ENCODE results near the gene CAPN2. TPM values are rescaled to one million over a fixed set of nuclear protein-coding genes. Genes with fewer than 3 reads are reported as not detected.
"Not testable (repeated sequence)": the region's sequence is repeated elsewhere in the genome, so short reads cannot be mapped to it uniquely, and the experiment has no call there.

CAPN2 gene
- polyA plus RNA-seq, 3 donors = 127 to 186 (median 182) TPM

- Histone ChIP-seq H3K79me2 (ENCODE audit: insufficient read depth, low read length) (peaks cover 42% of the 10 kb centered on the region), H3K36me3 (replicated peaks in 1 of 2; ENCODE audit: control insufficient read depth in 1 of 2, insufficient read depth in 2 of 2, low read length in 2 of 2) (peaks cover 62 to 80% of the 10 kb centered on the region in 2 donors), H3K4me1 (ENCODE audit: control insufficient read depth in 1 of 2, insufficient read depth in 2 of 2, low read length in 2 of 2) (no peaks in the 10 kb centered on the region), H3K9me3 (replicated peaks in 1 of 2; ENCODE audit: control insufficient read depth in 1 of 2, insufficient read depth in 1 of 2, low read length in 2 of 2) (no peaks in the 10 kb centered on the region), H3K4me3 (replicated peaks in 1 of 3; ENCODE audit: low read depth in 2 of 3, low read length in 3 of 3) (no peak overlapping the region), H3K27ac (ENCODE audit: low read depth in 1 of 2, low read length in 2 of 2) (no peak overlapping the region), H3K9ac (ENCODE audit: insufficient read depth, low read length, poor library complexity, severe bottlenecking) (no peak overlapping the region), H3K4me2 (replicated peaks; ENCODE audit: extremely low read depth, low read length, poor library complexity, severe bottlenecking) (no peak overlapping the region), H2AFZ (ENCODE audit: insufficient read depth, low read depth, low read length, poor library complexity, severe bottlenecking) (no peak overlapping the region), H3K27me3 (ENCODE audit: control insufficient read depth in 2 of 2, insufficient read depth in 2 of 2, low read length in 2 of 2) (no peaks in the 10 kb centered on the region), H4K20me1 (ENCODE audit: insufficient read depth, low read length) (peaks cover 81% of the 10 kb centered on the region)
- DNase-seq = no peak
- Mint-ChIP-seq H3K4me1 (no peaks in the 10 kb centered on the region), H3K36me3 (peaks cover 67 to 72% of the 10 kb centered on the region in 2 donors), H3K4me3 (no peak overlapping the region), H3K27me3 (ENCODE audit: low read depth in 3 of 3) (peaks cover 0 to under 1% (median 0%) of the 10 kb centered on the region in 3 donors), H3K27ac (peak overlapping the region in 4 of 7 donors; percentile 16 to 86 (median 38)), H3K9me3 (no peaks in the 10 kb centered on the region)
- TF ChIP-seq CTCF (IDR thresholded peaks at IDR 0.05) = no peak
- intact Hi-C loops (cut with micrococcal nuclease) = no loop called here
- WGBS (ENCODE audit: insufficient coverage) = 98% methylated on average over 7 of the region's 7 CpGs
Observed at GRCh38 chr1:223739366-223740037, 27.2 kb downstream of the CAPN2 start.

GRCh38 chr1:223740038-223740736 is 27.8 kb downstream of the CAPN2 start:
- peaks cover 69 to 73% of the 10 kb centered on the region in 2 donors for H3K36me3 Mint-ChIP-seq
- H3K27me3 Mint-ChIP-seq (ENCODE audit: low read depth in 3 of 3); H2AFZ ChIP-seq (ENCODE audit: insufficient read depth, low read depth, low read length, poor library complexity, severe bottlenecking); H3K27ac ChIP-seq (ENCODE audit: low read depth in 1 of 2, low read length in 2 of 2); H3K4me3 Mint-ChIP-seq; H3K9me3 ChIP-seq (replicated peaks in 1 of 2; ENCODE audit: control insufficient read depth in 1 of 2, insufficient read depth in 1 of 2, low read length in 2 of 2); H3K9me3 Mint-ChIP-seq; H3K4me3 ChIP-seq (replicated peaks in 1 of 3; ENCODE audit: low read depth in 2 of 3, low read length in 3 of 3); H3K4me2 ChIP-seq (replicated peaks; ENCODE audit: extremely low read depth, low read length, poor library complexity, severe bottlenecking); intact Hi-C loops (cut with micrococcal nuclease); H3K27me3 ChIP-seq (ENCODE audit: control insufficient read depth in 2 of 2, insufficient read depth in 2 of 2, low read length in 2 of 2); H3K9ac ChIP-seq (ENCODE audit: insufficient read depth, low read length, poor library complexity, severe bottlenecking); DNase-seq; H3K4me1 ChIP-seq (ENCODE audit: control insufficient read depth in 1 of 2, insufficient read depth in 2 of 2, low read length in 2 of 2); H3K4me1 Mint-ChIP-seq: not testable (repeated sequence)
- WGBS (ENCODE audit: insufficient coverage) = 97% methylated on average over 8 of the region's 10 CpGs
- H3K79me2 ChIP-seq (ENCODE audit: insufficient read depth, low read length) = peaks cover 37% of the 10 kb centered on the region
- peaks cover 79% of the 10 kb centered on the region for H4K20me1 ChIP-seq (ENCODE audit: insufficient read depth, low read length)
- peak overlapping the region in 2 of 7 donors; percentile 8 to 28 for H3K27ac Mint-ChIP-seq
- peaks cover 62 to 81% of the 10 kb centered on the region in 2 donors for H3K36me3 ChIP-seq (replicated peaks in 1 of 2; ENCODE audit: control insufficient read depth in 1 of 2, insufficient read depth in 2 of 2, low read length in 2 of 2)

All from CD14-positive monocyte (primary cell).